Mesendoderm (in vitro differentiated cells): Measurements from ENCODE around the gene ITM2C.
A peak's percentile ranks its signal among the peaks of the same experiment; 100 is the strongest.

ENCODE experiments used
- DNase-seq: peaks from one replicate; pipeline ENCODE4 v3.0.0; 2013
- H2AK5ac ChIP-seq: 2 replicates; pipeline ENCODE4 v1.6.1; 2013; ENCODE audit warnings: low read length, inconsistent platforms
- H2BK120ac ChIP-seq: 2 replicates; pipeline ENCODE4 v1.6.1; 2013; ENCODE audit warnings: low read depth, mild to moderate bottlenecking, low read length, moderate library complexity, mixed read lengths
- H2BK15ac ChIP-seq: replicated peaks from 2 replicates; pipeline ENCODE4 v1.6.1; 2013; ENCODE audit warnings: low read depth, mild to moderate bottlenecking, moderate library complexity
- H2BK5ac ChIP-seq: 2 replicates; pipeline ENCODE4 v1.6.1; 2013; ENCODE audit warnings: low read length, inconsistent platforms
- H3K18ac ChIP-seq: 2 replicates; pipeline ENCODE4 v1.6.1; 2013; ENCODE audit warnings: mild to moderate bottlenecking, low read length, mixed read lengths
- H3K23ac ChIP-seq: one replicate; pipeline ENCODE4 v1.6.1; 2013; ENCODE audit warnings: low read length
- H3K27ac ChIP-seq: 2 replicates; pipeline ENCODE4 v1.5.1; 2013; ENCODE audit warnings: low read depth, mild to moderate bottlenecking, inconsistent platforms, low read length, moderate library complexity
- H3K27me3 ChIP-seq: 2 replicates; pipeline ENCODE4 v1.6.1; 2013; ENCODE audit warnings: low read length, control low read depth, mild to moderate bottlenecking, inconsistent platforms; ENCODE audit not compliant: insufficient read depth, poor library complexity
- H3K36me3 ChIP-seq: 2 replicates; pipeline ENCODE4 v1.6.1; 2013; ENCODE audit warnings: low read length, inconsistent platforms; ENCODE audit not compliant: control insufficient read depth, insufficient read depth
- H3K4ac ChIP-seq: one replicate; pipeline ENCODE4 v1.6.1; 2013; ENCODE audit warnings: low read depth, mild to moderate bottlenecking, low read length, moderate library complexity
- H3K4me1 ChIP-seq: 2 replicates; pipeline ENCODE4 v1.6.1; 2013; ENCODE audit warnings: low read depth, low read length, inconsistent platforms; ENCODE audit not compliant: control insufficient read depth
- H3K4me2 ChIP-seq: 2 replicates; pipeline ENCODE4 v1.6.1; 2013; ENCODE audit warnings: low read length
- H3K4me3 ChIP-seq: 2 replicates; pipeline ENCODE4 v1.5.1; 2013; ENCODE audit warnings: mild to moderate bottlenecking, low read length
- H3K56ac ChIP-seq: one replicate; pipeline ENCODE4 v1.6.1; 2013; ENCODE audit warnings: low read length
- H3K79me1 ChIP-seq: 2 replicates; pipeline ENCODE4 v1.6.1; 2013; ENCODE audit warnings: low read length, inconsistent platforms
- H3K79me2 ChIP-seq: 2 replicates; pipeline ENCODE4 v1.6.1; 2013; ENCODE audit warnings: mild to moderate bottlenecking, low read length; ENCODE audit not compliant: control insufficient read depth, insufficient read depth
- H3K9ac ChIP-seq: 2 replicates; pipeline ENCODE4 v1.6.1; 2013; ENCODE audit warnings: low read length, inconsistent platforms
- H4K5ac ChIP-seq: one replicate; pipeline ENCODE4 v1.6.1; 2013; ENCODE audit warnings: low read length
- H4K8ac ChIP-seq: one replicate; pipeline ENCODE4 v1.6.1; 2013; ENCODE audit warnings: low read depth, mild to moderate bottlenecking, control low read depth, low read length, moderate library complexity
- WGBS: extraction: QIAGEN DNeasy Blood & Tissue Kit; methylation state at CpG from one replicate; pipeline ENCODE4 v1.1.7; 2013; ENCODE audit warnings: low lambda C conversion rate, missing lambda C conversion rate; ENCODE audit not compliant: insufficient coverage; ENCODE audit errors: extremely low coverage; 5-methylcytosine and 5-hydroxymethylcytosine counted together

ITM2C gene

DNA sequence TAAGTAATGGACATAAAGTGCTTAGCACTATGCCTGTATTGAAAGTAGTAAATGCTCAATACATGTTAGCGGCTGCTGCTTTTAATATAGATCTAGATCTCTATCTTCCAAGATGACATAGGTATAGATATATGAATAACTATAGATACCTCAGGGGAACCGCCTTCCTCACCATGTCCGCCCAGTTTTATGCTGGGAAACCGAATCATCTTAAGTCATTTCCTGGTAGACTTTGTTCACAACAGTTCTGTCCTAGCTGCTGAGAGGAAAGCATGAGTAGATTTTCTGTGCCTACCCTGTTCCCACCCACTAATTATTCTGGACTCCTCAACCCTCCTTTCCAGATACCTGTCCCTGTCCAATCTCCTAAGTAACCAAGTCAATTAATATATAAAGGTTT, 21.6 kb upstream of the ITM2C start:
- Histone ChIP-seq H3K18ac (no peak overlapping the region), H4K5ac (no peak overlapping the region), H3K4me1 (no peaks in the 10 kb centered on the region), H3K27me3 (no peaks in the 10 kb centered on the region), H2BK120ac (no peak overlapping the region), H3K9ac (no peak overlapping the region), H3K56ac (no peak overlapping the region), H3K4me2 (no peak overlapping the region), H3K4ac (no peak overlapping the region), H3K36me3 (no peaks in the 10 kb centered on the region), H2BK15ac (no peak overlapping the region), H4K8ac (no peak overlapping the region), H3K23ac (no peak overlapping the region), H3K79me1 (no peaks in the 10 kb centered on the region), H2BK5ac (no peak overlapping the region), H3K4me3 (no peak overlapping the region), H2AK5ac (no peak overlapping the region), H3K27ac (no peak overlapping the region), H3K79me2 (no peaks in the 10 kb centered on the region)
- no CpG with 5 or more reads among the region's 4 CpGs for WGBS
- DNase-seq = no peak

- H3K79me2 ChIP-seq = no peaks in the 10 kb centered on the region
- H3K36me3 ChIP-seq = no peaks in the 10 kb centered on the region
- H3K56ac ChIP-seq = no peak overlapping the region
- no peak overlapping the region for H2BK120ac ChIP-seq
- H4K5ac ChIP-seq = no peak overlapping the region
- no peaks in the 10 kb centered on the region for H3K4me1 ChIP-seq
- WGBS = no CpG with 5 or more reads among the region's 6 CpGs
- H3K18ac ChIP-seq = no peak overlapping the region
- no peaks in the 10 kb centered on the region for H3K79me1 ChIP-seq
- no peak for DNase-seq
- H3K27ac ChIP-seq = no peak overlapping the region
- H2AK5ac ChIP-seq = no peak overlapping the region
- H3K27me3 ChIP-seq = no peaks in the 10 kb centered on the region
- H2BK15ac ChIP-seq = no peak overlapping the region
- no peak overlapping the region for H3K9ac ChIP-seq
- no peak overlapping the region for H2BK5ac ChIP-seq
- H3K23ac ChIP-seq = no peak overlapping the region
- H4K8ac ChIP-seq = no peak overlapping the region
- H3K4me3 ChIP-seq = no peak overlapping the region
- no peak overlapping the region for H3K4ac ChIP-seq
- no peak overlapping the region for H3K4me2 ChIP-seq
These were observed 18.4 kb upstream of the ITM2C start for GRCh38 chr2:230846360-230846759.

DNA sequence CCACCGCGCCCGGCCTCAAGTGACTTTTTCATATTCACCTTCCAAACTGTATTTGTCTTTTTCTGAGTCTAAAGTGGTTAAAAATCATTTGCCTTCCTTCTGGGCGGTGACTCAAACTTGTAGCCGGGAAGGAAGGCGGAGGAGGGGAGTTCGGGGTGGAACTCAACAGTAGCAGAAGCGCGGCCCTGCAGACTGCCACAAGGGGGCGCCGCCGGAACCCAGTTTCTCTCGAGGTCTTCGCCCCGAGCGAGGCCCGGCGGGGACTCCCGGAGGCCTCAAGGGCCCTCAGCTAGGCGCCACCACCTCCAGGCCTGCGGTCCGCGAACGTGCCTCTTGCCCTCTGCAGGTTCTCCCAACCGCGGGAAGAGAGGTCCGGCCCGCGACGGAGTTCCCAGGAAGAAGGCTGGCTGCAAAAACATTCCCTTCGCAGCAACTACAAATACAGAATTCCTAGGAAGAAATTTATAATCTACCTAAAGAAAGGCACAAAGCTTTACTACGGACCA, 16.8 kb upstream of the ITM2C start:
- H3K27ac ChIP-seq = no peak overlapping the region
- H3K56ac ChIP-seq = no peak overlapping the region
- H2BK120ac ChIP-seq = no peak overlapping the region
- H3K4me2 ChIP-seq = no peak overlapping the region
- H3K9ac ChIP-seq = peak overlapping the region; percentile 40
- H4K8ac ChIP-seq = no peak overlapping the region
- H3K79me2 ChIP-seq = no peaks in the 10 kb centered on the region
- no peaks in the 10 kb centered on the region for H3K79me1 ChIP-seq
- no CpG with 5 or more reads among the region's 32 CpGs for WGBS
- no peak overlapping the region for H3K4me3 ChIP-seq
- H3K36me3 ChIP-seq = no peaks in the 10 kb centered on the region
- H4K5ac ChIP-seq = no peak overlapping the region
- no peak overlapping the region for H3K4ac ChIP-seq
- H3K4me1 ChIP-seq = no peaks in the 10 kb centered on the region
- no peak overlapping the region for H3K18ac ChIP-seq
- no peaks in the 10 kb centered on the region for H3K27me3 ChIP-seq
- no peak overlapping the region for H2BK15ac ChIP-seq
- H2AK5ac ChIP-seq = no peak overlapping the region
- H3K23ac ChIP-seq = no peak overlapping the region
- peak; percentile 93 for DNase-seq
- H2BK5ac ChIP-seq = no peak overlapping the region

DNA sequence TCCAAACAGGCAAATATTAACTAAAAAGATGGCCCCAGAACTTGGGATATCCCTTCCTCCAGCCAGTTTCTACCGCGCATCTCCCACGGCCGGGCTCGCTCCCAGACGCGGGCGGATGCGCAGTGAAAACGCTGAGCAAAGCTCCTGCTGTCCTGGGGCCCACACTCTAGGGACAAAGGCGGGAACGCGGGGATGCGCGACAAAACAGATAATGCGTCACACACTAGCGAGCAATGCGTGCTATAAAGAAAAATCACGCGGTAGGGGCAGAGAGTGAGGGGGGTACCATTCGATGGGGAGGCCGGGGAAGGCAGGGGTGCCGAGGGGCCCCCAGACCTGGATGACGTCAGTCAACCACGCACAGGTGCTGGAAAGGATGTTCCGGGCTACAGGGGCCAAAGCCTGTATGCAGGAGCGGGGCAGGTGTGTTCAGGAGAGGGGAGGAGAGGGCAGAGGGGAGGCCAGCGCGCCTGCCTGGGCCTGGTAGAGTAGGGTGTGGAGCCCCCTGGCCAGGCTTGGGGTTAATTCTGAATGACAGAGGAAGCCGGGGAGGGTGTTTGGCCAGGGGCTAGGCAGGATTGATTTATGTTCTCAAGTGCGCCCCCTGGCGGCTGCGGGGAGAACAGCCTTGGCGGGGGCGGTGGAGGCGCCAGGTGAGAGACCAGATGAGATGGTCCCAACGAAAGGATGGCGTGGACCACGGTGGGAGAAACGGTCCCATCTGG, 14.9 kb upstream of the ITM2C start:
- Histone ChIP-seq H3K4me1 (no peaks in the 10 kb centered on the region), H2BK5ac (no peak overlapping the region), H3K18ac (no peak overlapping the region), H3K23ac (no peak overlapping the region), H3K9ac (no peak overlapping the region), H3K4me2 (no peak overlapping the region), H2AK5ac (no peak overlapping the region), H3K79me1 (no peaks in the 10 kb centered on the region), H3K4me3 (no peak overlapping the region), H3K56ac (no peak overlapping the region), H3K36me3 (no peaks in the 10 kb centered on the region), H3K27ac (no peak overlapping the region), H3K4ac (no peak overlapping the region), H4K5ac (no peak overlapping the region), H2BK15ac (no peak overlapping the region), H4K8ac (no peak overlapping the region), H3K27me3 (no peaks in the 10 kb centered on the region), H2BK120ac (no peak overlapping the region), H3K79me2 (no peaks in the 10 kb centered on the region)
- DNase-seq = peak; percentile 86
- WGBS = no CpG with 5 or more reads among the region's 40 CpGs

DNA sequence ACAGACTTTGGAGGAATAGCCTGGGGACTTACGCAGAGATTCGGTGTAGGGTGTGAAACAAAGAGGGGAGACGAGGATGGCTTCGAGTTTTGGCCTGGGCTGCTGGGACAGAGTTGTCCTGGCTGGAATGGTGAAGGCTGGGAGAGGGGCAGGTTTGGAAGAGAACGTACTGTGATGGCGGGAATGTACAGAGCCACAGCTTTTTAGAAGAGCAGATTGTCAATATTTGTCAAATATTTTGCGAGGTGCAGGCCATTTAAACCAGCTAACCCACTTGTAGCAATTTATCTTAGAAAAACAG, 14.4 kb upstream of the ITM2C start:
- no peak overlapping the region for H3K18ac ChIP-seq
- H2BK5ac ChIP-seq = no peak overlapping the region
- H3K79me2 ChIP-seq = no peaks in the 10 kb centered on the region
- H3K27me3 ChIP-seq = no peaks in the 10 kb centered on the region
- H3K4me3 ChIP-seq = no peak overlapping the region
- no peak overlapping the region for H2BK15ac ChIP-seq
- DNase-seq = no peak
- no peaks in the 10 kb centered on the region for H3K79me1 ChIP-seq
- H4K8ac ChIP-seq = no peak overlapping the region
- WGBS = no CpG with 5 or more reads among the region's 7 CpGs
- H3K23ac ChIP-seq = no peak overlapping the region
- H3K56ac ChIP-seq = no peak overlapping the region
- no peak overlapping the region for H3K4ac ChIP-seq
- H3K4me2 ChIP-seq = no peak overlapping the region
- H4K5ac ChIP-seq = no peak overlapping the region
- no peak overlapping the region for H3K9ac ChIP-seq
- H3K27ac ChIP-seq = no peak overlapping the region
- no peak overlapping the region for H2BK120ac ChIP-seq
- no peaks in the 10 kb centered on the region for H3K36me3 ChIP-seq
- no peaks in the 10 kb centered on the region for H3K4me1 ChIP-seq
- H2AK5ac ChIP-seq = no peak overlapping the region

- Histone ChIP-seq H2BK120ac (no peak overlapping the region), H3K56ac (no peak overlapping the region), H2BK15ac (no peak overlapping the region), H3K27ac (no peak overlapping the region), H3K79me2 (no peaks in the 10 kb centered on the region), H3K4ac (no peak overlapping the region), H3K18ac (no peak overlapping the region), H4K5ac (no peak overlapping the region), H3K4me2 (no peak overlapping the region), H3K23ac (no peak overlapping the region), H3K79me1 (no peaks in the 10 kb centered on the region), H2BK5ac (no peak overlapping the region), H4K8ac (no peak overlapping the region), H2AK5ac (no peak overlapping the region), H3K27me3 (no peaks in the 10 kb centered on the region), H3K36me3 (no peaks in the 10 kb centered on the region), H3K9ac (no peak overlapping the region), H3K4me1 (no peaks in the 10 kb centered on the region), H3K4me3 (no peak overlapping the region)
- no peak for DNase-seq
- WGBS = no CpG with 5 or more reads among the region's 4 CpGs
These were observed 12.6 kb upstream of the ITM2C start for GRCh38 chr2:230852113-230852512.
